Lung (tissue), 12 donors: ENCODE data around the gene TMEM94. TPM values are rescaled to one million over a fixed set of nuclear protein-coding genes. Genes with fewer than 3 reads are reported as not detected.
A peak's percentile ranks its signal among the peaks of the same experiment; 100 is the strongest.

Experiments used
- ATAC-seq: fragments of 200-7000 bp; cut with Tn5 transposase; one replicate; pipeline ENCODE4 v1.9.1; 2020; ENCODE audit warnings: moderate number of reproducible peaks; ENCODE audit not compliant: insufficient read depth, low FRiP score
- DNase-seq, 3 donors: peaks; one replicate each; pipeline ENCODE4 v3.0.0-alpha.2; 2013 to 2017
- H3K27ac ChIP-seq, 2 donors: one replicate each; pipeline ENCODE4 v1.5.1; 2013; ENCODE audit warnings: mild to moderate bottlenecking in 2 of 2, moderate library complexity in 2 of 2, control low read depth in 1 of 2, inconsistent platforms in 1 of 2, low read depth in 1 of 2, low read length in 1 of 2
- H3K27me3 ChIP-seq, 3 donors: one replicate each; pipeline ENCODE4 v1.5.1; 2013; ENCODE audit warnings: low read length in 2 of 3; ENCODE audit not compliant: control insufficient read depth in 3 of 3, insufficient read depth in 3 of 3
- H3K36me3 ChIP-seq, 4 donors: one replicate each; pipeline ENCODE4 v1.5.1; 2013; ENCODE audit warnings: low read length in 4 of 4, mild to moderate bottlenecking in 1 of 4, moderate library complexity in 1 of 4; ENCODE audit not compliant: control insufficient read depth in 4 of 4, insufficient read depth in 4 of 4
- H3K4me1 ChIP-seq, 5 donors: one replicate each; pipeline ENCODE4 v1.5.1; 2013; ENCODE audit warnings: low read length in 5 of 5, mild to moderate bottlenecking in 2 of 5, moderate library complexity in 1 of 5; ENCODE audit not compliant: control insufficient read depth in 5 of 5, insufficient read depth in 5 of 5
- H3K4me3 ChIP-seq: one replicate; pipeline ENCODE4 v1.5.1; 2013; ENCODE audit warnings: mild to moderate bottlenecking, control low read depth, moderate library complexity
- H3K9ac ChIP-seq, 2 donors: one replicate each; pipeline ENCODE4 v1.5.1; 2013; ENCODE audit warnings: low read length in 2 of 2, control low read depth in 1 of 2; ENCODE audit not compliant: insufficient read depth in 1 of 2
- H3K9me3 ChIP-seq, 4 donors: one replicate each; pipeline ENCODE4 v1.5.1; 2013; ENCODE audit warnings: low read length in 3 of 4, mild to moderate bottlenecking in 1 of 4, moderate library complexity in 1 of 4; ENCODE audit not compliant: control insufficient read depth in 4 of 4, insufficient read depth in 3 of 4
- CTCF ChIP-seq: IDR thresholded peaks from 2 replicates; pipeline ENCODE4 v1.5.1; 2012; ENCODE audit warnings: mild to moderate bottlenecking; ENCODE audit errors: control extremely low read depth, extremely low read depth
- WGBS, 2 donors: extraction: QIAGEN DNeasy Blood & Tissue Kit; methylation state at CpG; one replicate each; pipeline ENCODE4 v1.1.7; 2013; 5-methylcytosine and 5-hydroxymethylcytosine counted together
- polyA plus RNA-seq, 2 donors: library from polyadenylated mRNA; stranded (reverse); fragments of 200-250 nt; gene quantifications; one replicate each; pipeline ENCODE4 v1.2.1, GENCODE V29; 2013
- total RNA-seq, 2 donors: library from RNA; depleted of rRNA in 1 of 2; stranded (reverse); fragments of >200 nt in 1 of 2; gene quantifications; one replicate each; pipeline ENCODE4 v1.2.1, GENCODE V29; 2014 to 2021
- donor health status: control.
- donor health status: control.
- donor health status: Bipolar disorder and iron deficiency.
- donor health status: healthy.
- donor health status: DM: yes; HTN: yes; CAD: no.

Gene TMEM94
- total and polyA plus RNA-seq, 4 donors, result 40.0 to 82.3 (median 53.3) TPM

- Histone ChIP-seq H3K4me3 (no peak overlapping the region), H3K9me3 (no peaks in the 10 kb centered on the region), H3K27me3 (no peaks in the 10 kb centered on the region), H3K9ac (no peak overlapping the region), H3K27ac (no peak overlapping the region), H3K4me1 (peaks cover 0 to 6% (median 0%) of the 10 kb centered on the region in 5 donors), H3K36me3 (no peaks in the 10 kb centered on the region)
- no peak for TF ChIP-seq CTCF
- ATAC-seq (no peak), DNase-seq (no peak)
- 77 to 84% methylated on average over 2 of the region's 2 CpGs for WGBS, 2 donors
Observed at GRCh38 chr17:75439287-75439686, 17.1 kb upstream of the TMEM94 start.

GRCh38 chr17:75440738-75441448, 15.5 kb upstream of the TMEM94 start:
- no peaks in the 10 kb centered on the region for H3K36me3 ChIP-seq
- no peak for TF ChIP-seq CTCF
- DNase-seq, result peak in 1 of 3 donors; percentile 54
- no peaks in the 10 kb centered on the region for H3K9me3 ChIP-seq
- H3K9ac ChIP-seq, result no peak overlapping the region
- ATAC-seq, result no peak
- H3K4me1 ChIP-seq, result peaks cover 0 to 7% (median 0%) of the 10 kb centered on the region in 5 donors
- peak overlapping the region; percentile 11 to 29 for H3K27ac ChIP-seq
- H3K4me3 ChIP-seq, result no peak overlapping the region
- H3K27me3 ChIP-seq, result no peaks in the 10 kb centered on the region
- 58 to 68% methylated on average over 10 of the region's 10 CpGs for WGBS, 2 donors

- Histone ChIP-seq H3K9ac (no peak overlapping the region), H3K36me3 (no peaks in the 10 kb centered on the region), H3K9me3 (no peaks in the 10 kb centered on the region), H3K4me3 (no peak overlapping the region), H3K27me3 (no peaks in the 10 kb centered on the region), H3K27ac (peak overlapping the region in 1 of 2 donors; percentile 56), H3K4me1 (peaks cover 0 to 5% (median 0%) of the 10 kb centered on the region in 5 donors)
- no peak for DNase-seq
- no peak for ATAC-seq
- WGBS, 2 donors, result 70 to 71% methylated on average over 4 of the region's 4 CpGs
- TF ChIP-seq CTCF, result no peak
Observed at GRCh38 chr17:75442168-75443103, 14.0 kb upstream of the TMEM94 start.
